Endometrial microvascular endothelial cells (primary cell): Measurements from ENCODE around the gene TTC7B. TPM values are rescaled to one million over a fixed set of nuclear protein-coding genes. Genes with fewer than 3 reads are reported as not detected.

Experiments
- in situ Hi-C: cut with HindIII; loops from 2 replicates; pipeline ENCODE4 v1.10.0; 2017; ENCODE audit warnings: low sequenced_read_pairs, low pct_unique_long_range_greater_than_20kb; ENCODE audit errors: inconsistent ontology term
- total RNA-seq: library from RNA; depleted of rRNA; stranded (reverse); fragments of >200 nt; gene quantifications from one replicate; pipeline ENCODE4 v1.2.3, GENCODE V29; 2015; ENCODE audit errors: inconsistent ontology term

The TTC7B gene
- total RNA-seq, 1 donor from 2014 or later: 50.5 TPM

- in situ Hi-C loops: no loop called here
These were observed 146.5 kb downstream of the TTC7B start for GRCh38 chr14:90669731-90670130.

GRCh38 chr14:90666571-90666970, 149.7 kb downstream of the TTC7B start:
- in situ Hi-C loops: no loop called here

- in situ Hi-C loops: no loop called here
These were observed 150.8 kb downstream of the TTC7B start for GRCh38 chr14:90665321-90666000.

- in situ Hi-C loops: no loop called here
These were observed 151.3 kb downstream of the TTC7B start for GRCh38 chr14:90664911-90665310.

- in situ Hi-C loops: no loop called here
These were observed 152.6 kb downstream of the TTC7B start for GRCh38 chr14:90663680-90664079.

- in situ Hi-C loops: no loop called here
These were observed 153.1 kb downstream of the TTC7B start for GRCh38 chr14:90663140-90663539.

- in situ Hi-C loops: no loop called here
These were observed 154.4 kb downstream of the TTC7B start for GRCh38 chr14:90661866-90662265.

GRCh38 chr14:90660865-90661570, 155.2 kb downstream of the TTC7B start:
- in situ Hi-C loops: no loop called here

- in situ Hi-C loops: no loop called here
These were observed 157.1 kb downstream of the TTC7B start for GRCh38 chr14:90659156-90659555.

GRCh38 chr14:90658541-90658967, 157.7 kb downstream of the TTC7B start:
- in situ Hi-C loops: no loop called here

GRCh38 chr14:90656973-90657372, 159.3 kb downstream of the TTC7B start:
- in situ Hi-C loops: no loop called here

GRCh38 chr14:90655829-90656228, 160.4 kb downstream of the TTC7B start:
- in situ Hi-C loops: no loop called here

GRCh38 chr14:90654831-90655276, 161.4 kb downstream of the TTC7B start:
- in situ Hi-C loops: no loop called here

GRCh38 chr14:90652626-90653025, 163.6 kb downstream of the TTC7B start:
- in situ Hi-C loops: no loop called here

GRCh38 chr14:90651976-90652560, 164.2 kb downstream of the TTC7B start:
- in situ Hi-C loops: no loop called here

- in situ Hi-C loops: no loop called here
These were observed 164.9 kb downstream of the TTC7B start for GRCh38 chr14:90651271-90651804.

- in situ Hi-C loops: no loop called here
These were observed 166.6 kb downstream of the TTC7B start for GRCh38 chr14:90649557-90650135.

- in situ Hi-C loops: no loop called here
These were observed 167.1 kb downstream of the TTC7B start for GRCh38 chr14:90649083-90649482.

- in situ Hi-C loops: no loop called here
These were observed 167.8 kb downstream of the TTC7B start for GRCh38 chr14:90648421-90648820.
